GM18870 (cell line): ENCODE measurements around the gene MYBBP1A.

ENCODE experiments used
- ATAC-seq: cut with Tn5 transposase; IDR thresholded peaks from one replicate; pipeline ENCODE4 v1.9.1; 2021; ENCODE audit warnings: moderate library complexity; ENCODE audit not compliant: unreplicated experiment

The MYBBP1A gene

DNA sequence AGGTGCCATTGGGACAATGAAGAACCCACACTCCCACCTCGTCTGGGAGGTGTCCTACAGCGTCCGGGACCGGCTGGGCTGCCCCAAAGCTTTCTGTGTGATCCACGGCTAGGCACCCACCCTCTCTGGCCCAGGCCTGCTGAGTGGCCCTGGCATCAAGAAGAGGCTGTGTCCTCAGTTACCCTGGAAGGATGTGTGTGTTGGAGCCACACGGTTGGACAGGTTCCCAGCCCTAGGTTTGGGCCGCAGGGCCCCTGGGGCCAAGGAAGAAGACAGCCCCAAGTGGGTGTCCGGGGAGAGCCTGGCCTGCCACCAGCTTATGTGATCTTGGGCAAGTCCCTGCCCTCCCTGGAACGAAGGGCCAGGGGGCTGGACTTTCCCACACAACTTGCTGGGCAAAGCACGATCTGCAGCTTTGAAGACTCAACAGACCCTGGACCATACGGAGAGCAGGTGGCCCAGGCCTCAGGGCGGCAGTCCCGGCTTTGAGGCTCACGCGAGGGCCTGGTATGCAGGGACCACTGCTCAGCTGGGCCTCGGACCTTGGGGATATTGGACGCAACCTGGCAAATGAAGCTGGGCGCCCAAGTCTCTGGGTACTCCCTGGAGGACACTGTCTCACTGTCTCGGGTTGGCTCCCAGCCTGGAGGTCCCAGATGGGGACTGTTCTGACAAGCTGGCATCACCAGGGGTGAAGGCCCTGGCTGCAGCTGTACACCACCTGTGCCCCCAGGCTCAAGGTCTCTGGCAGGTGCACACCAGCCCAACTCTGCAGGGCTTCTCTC is 17.5 kb downstream of the MYBBP1A start:
- ATAC-seq = no peak

DNA sequence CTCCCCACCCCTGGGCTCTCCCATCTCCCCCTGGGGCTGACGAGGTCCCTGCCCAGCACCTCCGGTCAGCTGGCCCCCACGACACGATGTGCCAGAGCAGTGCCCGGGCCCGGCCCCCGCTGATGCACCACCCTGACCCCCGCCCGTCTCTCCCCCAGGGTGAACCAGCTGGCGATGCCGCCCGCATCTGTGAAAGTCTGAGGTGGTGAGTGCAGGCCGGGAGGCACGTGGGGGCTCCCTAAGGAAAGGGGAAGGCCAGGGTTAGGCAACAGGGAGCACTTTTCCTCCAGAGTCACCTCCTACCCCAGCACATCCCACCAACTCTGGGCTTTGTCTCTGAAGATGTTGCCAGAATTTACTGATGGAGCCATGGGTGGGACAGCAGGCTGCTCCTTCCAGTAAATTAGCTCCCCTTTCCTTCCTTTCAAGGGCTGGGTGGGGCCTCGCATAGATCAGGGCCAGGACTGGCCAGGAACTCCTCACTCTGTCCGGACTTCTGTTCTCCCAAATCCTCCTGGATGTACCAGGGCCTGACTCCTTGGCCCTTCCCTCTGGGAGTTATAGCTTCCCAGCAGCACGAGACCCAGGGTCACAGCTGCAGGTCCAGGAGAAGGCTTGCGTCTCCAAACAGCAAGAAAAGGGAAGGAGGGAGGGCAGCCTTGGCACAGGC is 18.3 kb downstream of the MYBBP1A start:
- no peak for ATAC-seq

DNA sequence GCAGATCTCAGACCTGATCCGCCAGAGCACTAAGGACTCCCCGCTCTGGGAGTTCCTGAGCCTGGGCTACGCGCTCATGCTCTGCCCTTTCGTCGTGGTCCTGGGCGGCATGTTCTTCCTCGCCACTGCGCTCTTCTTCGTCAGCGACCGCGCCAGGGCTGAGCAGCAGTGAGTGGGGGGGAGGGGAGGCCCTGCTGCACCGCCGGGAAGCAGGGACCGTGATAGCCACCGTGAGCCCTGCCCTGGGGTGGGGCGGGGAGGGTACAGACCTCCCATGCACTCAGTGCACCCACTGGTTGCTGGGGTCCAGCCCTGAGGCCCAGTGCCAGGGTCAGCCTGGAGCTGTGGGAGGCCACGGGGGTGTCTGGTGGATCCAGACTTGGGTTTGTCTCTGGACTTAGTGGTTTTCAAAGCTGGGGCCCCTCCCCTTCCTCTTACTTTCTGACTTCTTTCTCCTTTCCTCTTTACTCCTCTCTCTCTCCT is 18.9 kb downstream of the MYBBP1A start:
- no peak for ATAC-seq

DNA sequence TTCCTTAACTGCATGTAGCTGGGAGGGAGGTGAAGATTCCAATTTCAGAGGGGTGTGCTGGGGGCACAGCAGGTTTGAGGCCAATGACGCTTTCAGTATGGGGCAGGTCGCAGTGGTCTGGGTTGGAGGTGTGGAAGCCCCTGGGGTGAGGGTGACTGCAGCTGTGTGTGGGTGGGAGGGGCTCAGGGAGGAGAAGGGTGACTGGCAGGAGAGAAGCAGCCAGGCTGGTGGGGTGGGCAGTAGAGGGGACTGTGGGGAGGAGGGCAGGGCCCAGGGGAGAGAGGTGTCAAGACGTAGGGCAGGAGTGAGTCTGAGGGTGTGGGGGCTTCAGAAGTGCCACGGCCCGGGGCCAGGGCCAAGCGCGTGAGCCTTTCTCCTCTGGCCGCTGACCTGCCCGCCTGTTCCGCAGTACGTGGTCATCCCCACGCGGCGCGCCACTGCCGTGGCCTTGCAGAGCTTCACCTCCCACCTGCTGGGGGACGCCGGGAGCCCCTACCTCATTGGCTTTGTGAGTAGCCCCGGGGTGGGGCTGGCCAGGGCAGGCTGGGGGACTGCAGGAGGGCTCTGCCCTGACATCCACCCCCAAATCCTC is 19.4 kb downstream of the MYBBP1A start:
- no peak for ATAC-seq

DNA sequence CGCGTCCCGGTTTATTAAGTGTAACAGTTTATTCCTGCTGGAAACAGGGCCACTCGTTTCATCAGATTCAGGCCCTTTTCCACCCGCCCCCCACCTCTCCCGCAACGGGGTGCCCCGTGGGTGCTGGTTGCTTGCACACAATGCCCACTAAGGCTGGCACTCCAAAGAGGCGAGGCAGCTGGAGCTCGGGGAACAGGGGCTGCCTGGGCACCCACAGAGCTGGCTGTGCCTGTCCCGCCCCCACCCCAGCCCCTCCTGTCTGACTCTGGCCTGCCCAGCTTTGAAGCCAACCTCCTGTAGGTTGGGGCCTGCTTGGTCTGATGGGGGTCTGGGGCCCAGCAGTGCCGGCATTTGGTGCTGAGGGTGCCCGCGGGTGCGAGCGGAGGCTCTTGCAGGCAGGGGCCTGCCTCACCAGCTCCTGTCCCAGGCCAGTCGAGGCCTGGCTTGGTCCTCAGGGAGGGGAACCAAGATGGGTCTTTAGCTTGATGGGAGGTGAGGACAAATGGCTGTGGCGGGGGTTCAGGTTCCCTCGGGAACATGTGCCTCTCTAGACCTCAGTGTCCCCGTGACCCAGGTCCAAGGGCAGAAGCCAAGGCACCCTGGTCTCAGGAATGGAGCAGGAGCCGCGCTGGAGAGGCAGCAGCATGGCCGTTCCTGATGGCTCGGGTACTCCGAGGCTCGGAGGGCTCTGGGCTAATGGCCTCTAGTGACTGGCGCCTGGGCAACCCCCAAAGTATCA is 20.1 kb downstream of the MYBBP1A start:
- ATAC-seq = no peak

DNA sequence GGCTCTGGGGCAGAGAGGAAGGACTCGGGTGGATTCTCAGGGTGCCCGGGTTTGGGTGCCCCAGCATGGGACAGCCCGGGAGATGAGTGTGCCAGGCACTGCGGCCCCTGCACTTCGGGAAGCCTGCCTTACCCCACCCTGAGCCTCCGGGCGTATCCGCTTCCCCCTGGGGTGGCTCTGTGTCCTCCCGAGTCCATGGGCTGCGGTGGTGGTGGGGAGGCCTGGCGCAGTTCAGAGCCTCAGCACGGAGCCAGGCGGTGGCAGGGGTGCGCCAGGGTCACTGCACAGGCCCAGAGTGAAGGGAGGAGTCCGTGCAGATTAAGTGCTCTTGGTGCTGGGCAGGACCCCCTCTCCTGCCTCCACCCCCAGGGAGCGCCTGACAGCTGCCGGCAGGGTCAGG is 20.7 kb downstream of the MYBBP1A start:
- ATAC-seq = no peak

DNA sequence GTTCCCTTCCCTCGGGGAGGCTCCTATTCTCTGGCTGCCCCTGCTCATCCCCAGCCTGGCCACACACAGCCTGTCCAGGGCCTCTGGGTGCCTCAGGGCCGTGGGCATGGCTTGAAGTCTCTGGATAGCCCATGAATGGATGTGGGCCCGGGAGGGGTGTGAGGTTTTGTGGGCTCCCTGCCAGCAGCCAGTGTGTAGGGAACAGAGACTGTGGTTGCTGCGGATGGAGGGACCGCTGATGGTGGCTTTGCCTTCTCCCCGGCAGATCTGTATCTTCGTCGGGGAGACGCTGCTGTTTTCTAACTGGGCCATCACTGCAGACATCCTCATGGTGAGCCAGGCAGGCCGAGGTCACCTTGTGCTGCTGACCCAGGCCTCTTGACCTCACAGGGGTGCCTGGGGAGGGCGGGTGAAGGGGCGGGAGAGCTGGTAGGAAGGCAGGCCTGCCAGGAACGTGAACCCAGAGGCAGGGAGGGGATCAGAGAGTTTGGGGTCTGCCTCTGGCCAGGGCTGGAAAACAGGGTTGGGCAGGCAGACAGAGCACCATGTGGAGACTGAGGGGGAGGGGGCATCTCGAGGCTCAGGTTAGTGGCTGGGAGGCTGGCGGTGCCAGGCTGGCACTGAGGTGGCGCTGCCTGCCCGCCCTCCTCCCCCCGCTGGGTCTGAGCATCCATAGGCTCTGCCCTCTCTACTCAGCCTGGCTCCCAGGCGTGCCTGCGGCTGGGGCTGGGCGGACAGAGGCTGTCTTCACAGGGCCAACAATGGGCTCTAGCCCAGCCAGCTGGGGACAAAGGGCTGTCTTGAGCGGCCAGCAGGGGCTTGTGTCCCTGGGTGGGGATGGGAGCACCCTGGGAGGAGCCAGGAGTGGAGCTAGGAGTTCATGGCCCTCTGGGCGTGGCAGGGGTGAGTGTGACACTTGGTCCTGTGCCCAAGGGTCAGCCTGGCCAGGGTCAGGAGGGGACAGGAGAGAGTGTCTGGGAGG is 21.4 kb downstream of the MYBBP1A start:
- no peak for ATAC-seq

DNA sequence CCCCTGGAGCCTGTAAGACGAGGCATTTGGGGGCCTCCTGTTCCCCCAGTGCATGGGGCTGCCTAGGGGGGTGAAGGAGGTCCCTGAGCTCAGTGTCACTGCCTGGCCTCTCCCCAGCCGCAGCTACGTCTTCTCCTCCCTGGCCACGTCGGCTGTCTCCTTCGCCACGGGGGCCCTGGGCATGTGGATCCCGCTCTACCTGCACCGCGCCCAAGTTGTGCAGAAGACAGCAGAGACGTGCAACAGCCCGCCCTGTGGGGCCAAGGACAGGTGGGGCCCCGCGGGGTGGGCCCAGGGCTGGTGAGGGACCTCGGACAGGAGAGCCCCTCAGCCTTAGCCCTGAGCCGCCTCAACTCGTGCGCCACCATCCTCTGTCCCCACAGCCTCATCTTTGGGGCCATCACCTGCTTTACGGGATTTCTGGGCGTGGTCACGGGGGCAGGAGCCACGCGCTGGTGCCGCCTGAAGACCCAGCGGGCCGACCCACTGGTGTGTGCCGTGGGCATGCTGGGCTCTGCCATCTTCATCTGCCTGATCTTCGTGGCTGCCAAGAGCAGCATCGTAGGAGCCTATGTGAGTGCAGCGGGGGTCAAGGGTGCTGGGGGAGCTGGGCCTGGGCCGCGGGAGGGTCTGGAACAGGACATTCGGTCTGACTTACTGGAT is 22.2 kb downstream of the MYBBP1A start:
- no peak for ATAC-seq

DNA sequence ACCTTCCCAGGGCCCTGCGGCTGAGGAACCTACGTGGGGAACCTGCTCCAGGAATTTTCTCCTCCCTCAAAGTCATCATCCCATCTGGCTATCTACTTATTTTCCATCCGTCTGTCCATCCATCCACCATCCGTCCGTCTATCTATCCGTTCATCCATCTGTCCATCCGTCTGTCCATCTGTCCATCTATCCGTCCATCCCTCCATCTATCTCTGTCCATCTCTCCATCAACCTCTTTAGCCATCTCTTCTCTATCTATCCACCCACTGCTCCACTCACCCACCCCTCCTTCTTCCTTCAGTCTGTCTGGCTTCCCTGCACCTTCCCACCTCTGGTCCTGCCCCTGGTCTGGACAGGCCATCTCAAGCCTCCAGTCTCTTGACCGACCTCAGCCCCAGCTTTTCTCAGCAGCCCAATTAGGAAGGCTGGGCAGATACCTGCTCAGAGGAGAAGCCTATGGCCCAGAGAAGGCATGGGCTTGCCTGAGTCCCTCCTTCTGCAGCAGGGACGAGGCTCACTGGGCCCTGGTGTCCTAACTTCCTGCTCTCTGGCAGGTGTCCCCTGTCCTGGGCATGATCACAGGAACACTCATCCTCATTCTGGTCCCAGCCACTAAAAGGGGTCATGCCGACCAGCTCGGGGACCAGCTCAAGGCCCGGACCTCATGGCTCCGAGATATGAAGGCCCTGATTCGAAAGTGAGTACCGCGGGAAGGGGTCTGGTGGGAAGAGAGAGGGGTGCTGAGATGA is 23.0 kb downstream of the MYBBP1A start:
- ATAC-seq = no peak

DNA sequence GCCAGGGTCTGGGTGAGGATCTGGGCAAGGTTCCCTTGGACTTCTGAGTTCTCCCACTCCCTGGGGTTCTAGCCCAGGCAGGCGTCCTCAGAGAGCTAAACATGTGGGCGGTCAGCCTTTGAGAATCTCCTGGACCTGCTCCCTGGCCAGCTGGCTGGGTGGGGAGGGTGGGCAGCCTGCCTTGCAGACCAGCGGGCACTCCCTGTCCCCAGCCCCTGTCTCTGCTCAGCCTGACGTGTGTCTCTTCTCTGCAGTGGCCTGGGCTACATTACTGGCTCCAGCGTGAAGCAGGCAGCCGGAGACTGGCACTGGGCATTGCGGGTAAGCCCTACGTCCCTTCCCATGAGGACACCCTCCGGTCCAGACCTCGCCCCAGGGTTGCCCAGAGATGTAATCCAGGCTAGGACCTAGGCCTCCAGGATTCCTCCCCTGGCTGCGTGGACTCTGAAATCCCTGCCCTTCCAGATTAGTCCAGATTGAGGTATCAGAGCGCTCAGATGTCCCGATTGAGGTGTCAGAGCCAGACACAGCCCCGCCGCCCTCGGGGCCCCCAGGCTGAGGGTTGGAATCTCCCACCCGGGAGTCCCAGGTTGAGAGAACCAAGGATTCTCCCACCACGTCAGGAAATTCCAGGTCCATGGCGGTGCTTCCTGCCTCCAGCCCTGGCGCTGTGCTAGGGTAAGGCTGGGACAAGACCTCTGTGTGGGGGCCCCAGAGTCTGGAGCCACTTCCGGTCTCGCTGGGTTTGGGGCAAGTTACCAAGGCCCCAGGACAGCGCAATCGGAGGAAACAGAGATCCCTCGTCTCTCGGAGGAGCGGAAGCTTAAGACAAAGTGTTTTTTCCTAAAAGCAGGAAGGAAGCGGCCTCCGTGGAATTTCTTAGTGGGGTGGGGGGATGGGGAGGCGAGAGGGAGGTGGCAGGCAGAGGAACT is 24.1 kb downstream of the MYBBP1A start:
- no peak for ATAC-seq

DNA sequence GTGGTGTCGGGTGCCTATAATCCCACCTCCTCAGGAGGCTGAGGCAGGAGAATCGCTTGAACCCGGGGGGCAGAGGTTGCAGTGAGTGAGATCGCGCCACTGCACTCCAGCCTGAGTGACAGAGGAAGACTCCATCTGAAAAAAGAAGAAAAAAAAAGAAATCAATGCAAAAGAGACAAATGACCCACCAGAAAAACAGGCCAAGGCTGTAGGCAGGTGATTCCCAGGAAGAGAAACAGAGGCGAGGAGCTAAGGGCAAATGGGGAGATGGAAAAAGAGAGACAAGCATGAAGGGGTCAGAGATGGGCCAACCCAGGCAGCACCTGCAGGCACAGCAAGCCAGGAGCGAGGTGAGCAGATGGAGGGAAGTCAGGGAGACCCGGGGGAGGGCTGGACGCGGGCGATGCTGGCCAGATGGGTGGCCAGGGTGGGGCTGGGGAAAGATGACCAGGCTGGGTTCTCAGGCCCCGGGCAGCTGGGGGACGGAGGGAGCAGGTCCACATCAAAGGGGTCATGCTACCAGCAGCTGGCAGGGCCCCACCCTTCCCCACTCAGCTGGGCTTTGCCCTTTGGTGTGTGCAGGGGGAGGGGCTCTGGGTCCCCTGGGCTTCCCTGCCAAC is 25.5 kb downstream of the MYBBP1A start:
- ATAC-seq = no peak

DNA sequence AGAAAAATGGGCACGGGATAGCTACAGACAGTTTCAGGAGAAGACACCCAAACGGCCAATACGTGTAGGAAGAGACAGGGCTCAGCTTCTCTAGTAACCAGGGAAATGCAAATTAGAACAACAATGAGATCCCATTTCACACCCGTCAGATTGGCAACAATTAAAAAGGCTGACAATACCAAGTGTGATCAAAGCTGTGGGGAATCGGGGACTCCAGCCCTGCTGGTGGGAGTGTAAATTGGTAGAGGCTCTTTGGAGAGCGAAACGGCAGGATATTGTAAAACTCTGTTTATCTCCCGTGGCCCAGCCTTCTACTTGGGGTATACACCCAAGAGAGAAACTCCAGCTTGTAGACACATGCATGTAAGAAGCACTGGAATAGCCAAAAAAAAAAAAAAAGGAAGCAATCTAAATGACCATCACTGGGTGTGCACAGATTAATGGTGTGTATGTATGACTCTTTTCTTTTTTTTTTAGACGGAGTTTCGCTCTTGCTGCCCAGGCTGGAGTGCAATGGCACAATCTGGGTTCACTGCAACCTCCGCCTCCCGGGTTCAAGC is 27.5 kb downstream of the MYBBP1A start:
- ATAC-seq = no peak

DNA sequence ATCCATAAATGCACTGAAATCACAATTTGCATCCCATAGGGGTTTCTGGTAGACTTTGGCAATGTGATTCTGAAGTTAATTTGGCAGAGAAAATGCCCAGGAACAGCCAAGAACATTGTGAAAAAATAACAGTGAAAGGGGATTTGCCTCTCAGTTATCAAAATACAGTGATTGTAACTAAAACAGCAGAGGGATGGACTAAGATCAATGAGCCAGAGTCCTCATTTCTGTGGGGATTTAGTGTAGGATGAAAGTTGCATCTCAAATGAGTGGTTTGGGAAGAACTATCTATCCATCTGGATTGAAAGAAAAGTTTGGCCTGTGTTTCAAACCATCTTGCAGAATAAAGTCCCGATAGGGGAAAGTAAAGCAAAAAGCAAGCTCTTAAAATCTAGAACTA is 28.1 kb downstream of the MYBBP1A start:
- ATAC-seq = no peak

DNA sequence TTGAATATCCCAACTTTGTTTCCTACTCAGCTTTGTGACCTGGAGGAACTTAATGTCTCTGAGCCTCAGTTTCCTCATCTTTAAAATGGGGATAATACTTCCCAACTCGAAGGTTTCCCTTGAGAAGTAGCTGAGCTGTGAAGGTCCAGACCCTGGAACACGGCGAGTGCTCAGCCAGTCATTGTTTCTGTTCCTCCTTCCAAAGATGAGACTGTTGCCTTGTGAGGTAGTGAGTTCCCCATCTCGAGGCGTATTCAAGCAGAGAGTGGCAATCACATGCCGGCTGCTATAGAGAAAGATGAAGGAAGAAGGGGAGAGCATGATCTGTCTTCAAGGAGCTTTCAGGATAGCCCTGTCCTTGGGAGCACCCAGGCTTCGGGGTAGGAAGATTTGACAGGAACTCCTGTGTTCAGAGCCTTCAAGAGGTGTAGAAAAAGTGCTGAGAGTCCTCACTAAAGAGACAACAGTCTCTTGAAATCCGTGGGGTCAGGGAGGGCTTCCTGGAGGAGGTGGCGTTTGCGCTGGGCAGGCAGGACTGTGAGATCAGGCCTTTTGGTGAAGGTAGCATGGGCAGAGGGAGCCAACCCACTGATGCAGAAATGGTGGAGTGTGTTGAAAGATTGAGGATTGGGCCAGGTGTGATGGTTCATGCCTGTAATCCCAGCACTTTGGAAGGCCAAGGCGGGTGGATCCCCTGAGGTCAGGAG is 29.3 kb downstream of the MYBBP1A start:
- no peak for ATAC-seq

DNA sequence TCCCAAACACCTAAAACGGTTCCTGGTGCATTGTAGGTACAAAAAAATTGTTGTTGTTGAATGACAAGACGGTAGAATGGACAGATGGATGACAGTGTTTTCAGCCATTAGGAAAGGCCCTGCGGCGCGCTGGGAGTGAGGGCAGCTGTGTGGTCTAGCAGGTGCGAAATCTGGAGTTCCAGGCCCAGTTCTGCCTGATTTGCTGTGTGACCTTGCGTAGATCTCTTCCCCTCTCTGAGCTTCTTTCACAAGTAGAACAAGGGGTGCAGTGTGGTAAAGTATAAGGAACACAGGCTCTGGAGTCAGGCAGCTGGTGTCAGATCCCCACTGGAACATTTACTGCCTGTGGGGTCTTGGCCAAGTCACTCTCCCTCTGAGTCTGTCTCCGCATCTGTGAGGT is 31.2 kb downstream of the MYBBP1A start:
- ATAC-seq = no peak

DNA sequence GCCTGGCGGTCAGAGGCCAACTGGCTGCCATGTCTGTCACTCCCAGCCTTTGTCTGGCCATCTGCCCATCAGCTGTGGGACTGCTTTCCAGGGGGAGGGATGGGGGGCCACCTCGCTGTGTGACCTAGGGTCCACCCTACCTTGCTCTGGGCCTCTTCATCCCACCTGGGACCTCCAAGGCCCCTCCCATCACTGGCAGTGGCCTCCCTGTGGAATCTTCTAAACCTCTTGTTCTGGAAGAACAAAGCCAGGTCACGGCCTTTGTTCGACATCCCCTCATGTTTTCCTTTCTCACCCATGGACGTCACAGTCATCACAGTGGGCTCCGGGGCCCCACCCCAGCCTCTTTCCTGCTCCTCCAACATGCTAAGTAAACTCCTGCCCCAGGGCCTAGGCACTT is 32.5 kb downstream of the MYBBP1A start:
- no peak for ATAC-seq
